Osteoblast (primary cell): ENCODE results near the gene SNAP23. TPM values are rescaled to one million over a fixed set of nuclear protein-coding genes. Genes with fewer than 3 reads are reported as not detected.

ENCODE experiments used
- DNase-seq: peaks from one replicate; pipeline ENCODE4 v3.0.0; 2011; ENCODE audit warnings: low spot score, mixed read lengths; ENCODE audit not compliant: insufficient read length; ENCODE audit errors: missing footprints
- H2AFZ ChIP-seq: 2 replicates; pipeline ENCODE4 v1.6.0; 2011; ENCODE audit warnings: mild to moderate bottlenecking, low read length
- H3K27ac ChIP-seq: 2 replicates; pipeline ENCODE4 v1.5.1; 2011; ENCODE audit warnings: mild to moderate bottlenecking, low read depth, low read length, moderate library complexity
- H3K27me3 ChIP-seq: 2 replicates; pipeline ENCODE4 v1.6.0; 2012; ENCODE audit warnings: mild to moderate bottlenecking, control low read depth, inconsistent platforms, low read length, moderate library complexity; ENCODE audit not compliant: insufficient read depth
- H3K36me3 ChIP-seq: 2 replicates; pipeline ENCODE4 v1.5.1; 2011; ENCODE audit warnings: mild to moderate bottlenecking, low read length, control low read depth, moderate library complexity; ENCODE audit not compliant: insufficient read depth
- H3K4me1 ChIP-seq: 2 replicates; pipeline ENCODE4 v1.5.1; 2011; ENCODE audit warnings: mild to moderate bottlenecking, low read length, control low read depth, moderate library complexity; ENCODE audit not compliant: insufficient read depth
- H3K4me2 ChIP-seq: 2 replicates; pipeline ENCODE4 v1.6.0; 2011; ENCODE audit warnings: mild to moderate bottlenecking, low read length; ENCODE audit not compliant: insufficient read depth
- H3K4me3 ChIP-seq: fragments of 200-600 bp; sonication (generic); 3 replicates; pipeline ENCODE4 v1.5.1; 2012; ENCODE audit warnings: mild to moderate bottlenecking, low read length, inconsistent platforms; ENCODE audit not compliant: insufficient read depth
- H3K79me2 ChIP-seq: 2 replicates; pipeline ENCODE4 v1.6.0; 2012; ENCODE audit warnings: mild to moderate bottlenecking, low read length, control low read depth, inconsistent platforms; ENCODE audit not compliant: insufficient read depth
- H3K9me3 ChIP-seq: 2 replicates; pipeline ENCODE4 v1.5.1; 2011; ENCODE audit warnings: low read depth, low read length, control low read depth
- H4K20me1 ChIP-seq: 2 replicates; pipeline ENCODE4 v1.6.0; 2012; ENCODE audit warnings: mild to moderate bottlenecking, low read length, control low read depth; ENCODE audit not compliant: insufficient read depth
- CTCF ChIP-seq: IDR thresholded peaks from 2 replicates; pipeline ENCODE4 v1.5.1; 2011; ENCODE audit warnings: mild to moderate bottlenecking, low read depth, low read length, moderate library complexity; ENCODE audit errors: extremely low read depth
- total RNA-seq: library from RNA; depleted of rRNA; stranded (reverse); fragments of >200 nt; gene quantifications from 2 replicates; pipeline ENCODE4 v1.2.3, GENCODE V29; 2012

Gene SNAP23
- total RNA-seq, 1 donor, result 81.4 TPM

DNA sequence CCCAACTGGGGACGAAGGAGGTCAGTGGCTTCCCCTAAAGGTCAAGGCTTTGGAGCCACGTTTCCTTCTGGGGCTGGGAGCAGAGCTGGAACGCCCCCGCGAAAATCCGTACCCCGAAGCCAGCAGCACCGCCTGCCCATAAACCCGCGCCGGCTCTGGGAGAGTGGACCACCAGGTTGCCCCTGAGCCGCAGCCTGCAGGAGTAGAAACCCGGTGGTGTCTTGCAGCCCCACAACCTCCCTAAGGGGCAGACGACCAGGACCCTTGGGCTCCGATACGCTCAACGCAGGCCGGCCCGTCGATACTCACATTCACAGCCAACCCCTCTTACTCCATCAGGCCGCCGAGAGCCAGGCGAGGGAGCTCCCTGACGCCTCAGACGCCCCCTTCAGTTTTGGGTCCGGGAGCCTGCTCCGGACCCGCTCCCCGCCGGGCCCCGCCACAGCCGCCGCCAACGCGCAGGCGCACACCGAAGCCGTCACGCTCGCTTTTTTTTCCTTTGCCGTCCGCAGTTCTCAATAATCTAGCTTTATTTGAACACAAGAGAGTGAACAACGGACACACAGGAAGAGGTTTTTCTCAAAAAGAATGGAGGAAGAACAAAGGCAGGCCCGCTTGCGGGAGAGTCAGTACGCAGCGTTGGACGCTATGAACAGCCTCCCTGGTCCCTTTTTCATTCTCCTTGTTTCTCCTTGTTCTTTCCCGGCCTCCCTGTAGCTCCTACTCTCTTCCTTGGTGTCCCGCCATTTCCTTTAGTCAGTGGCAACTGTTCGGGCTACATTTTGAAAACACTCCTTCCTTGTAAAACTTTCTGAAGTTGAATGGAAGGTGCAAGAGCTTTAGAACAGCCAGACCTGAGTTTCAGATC lies 4.5 kb upstream of the SNAP23 start, which contains the start of gene ZNF106:
TSS of gene ZNF106 (minus strand) at position 471 of the 868 bp plus-strand sequence. CDS start 18,852 bp downstream, outside the sequence.
- Histone ChIP-seq H3K79me2 (peaks cover 54% of the 10 kb centered on the region), H3K27ac (peak within 1 kb of the TSS; percentile 100)

GRCh38 chr15:42491539-42492225 lies 3.8 kb upstream of the SNAP23 start:
- peaks cover 54% of the 10 kb centered on the region for H3K79me2 ChIP-seq

More for the DNA sequence above, 4.5 kb upstream of the SNAP23 start, which contains the start of gene ZNF106:
- Histone ChIP-seq H3K9me3 (no peaks in the 10 kb centered on the region), H3K4me1 (peaks cover 12% of the 10 kb centered on the region), H2AFZ (peak within 1 kb of the TSS; percentile 97), H4K20me1 (peaks cover 11% of the 10 kb centered on the region), H3K4me3 (peak within 1 kb of the TSS; percentile 93), H3K4me2 (peak within 1 kb of the TSS; percentile 97), H3K27me3 (no peaks in the 10 kb centered on the region), H3K36me3 (no peaks in the 10 kb centered on the region)
- peak; percentile 96 for DNase-seq
- no peak for TF ChIP-seq CTCF

DNA sequence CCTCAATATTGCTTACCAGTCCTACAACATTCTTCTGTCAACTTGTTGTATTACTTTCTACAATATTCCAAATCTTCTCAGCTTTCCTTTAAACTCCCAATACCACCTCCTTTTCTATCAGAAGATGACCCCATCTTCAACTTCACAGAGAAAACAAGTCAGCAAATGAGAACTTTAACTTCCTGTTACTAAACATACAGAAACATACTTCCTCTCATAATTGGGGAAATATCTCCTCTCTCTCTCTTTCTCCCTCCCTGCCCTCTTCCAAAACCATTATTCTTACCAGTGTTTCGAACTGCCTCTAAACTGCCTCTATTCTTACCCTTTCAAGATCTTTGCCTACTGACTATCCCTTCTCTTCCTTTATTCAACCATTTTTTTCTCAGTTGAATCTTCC lies 1.8 kb upstream of the SNAP23 start:
- Histone ChIP-seq H3K79me2 (peaks cover 54% of the 10 kb centered on the region), H4K20me1 (no peaks in the 10 kb centered on the region), H3K36me3 (no peaks in the 10 kb centered on the region), H3K9me3 (no peaks in the 10 kb centered on the region), H3K27me3 (no peaks in the 10 kb centered on the region), H3K4me1 (peaks cover 18% of the 10 kb centered on the region), H3K4me2 (no peak overlapping the region), H3K27ac (no peak overlapping the region), H3K4me3 (no peak overlapping the region), H2AFZ (peak overlapping the region; percentile 59)
- DNase-seq, result no peak
- TF ChIP-seq CTCF, result no peak

More at GRCh38 chr15:42491539-42492225, 3.8 kb upstream of the SNAP23 start:
- Histone ChIP-seq H2AFZ (peak overlapping the region; percentile 97), H3K4me3 (peak overlapping the region; percentile 93), H3K4me1 (peaks cover 18% of the 10 kb centered on the region), H3K27me3 (no peaks in the 10 kb centered on the region), H3K4me2 (peak overlapping the region; percentile 97), H3K27ac (peak overlapping the region; percentile 100), H3K36me3 (no peaks in the 10 kb centered on the region), H4K20me1 (peaks cover 11% of the 10 kb centered on the region), H3K9me3 (no peaks in the 10 kb centered on the region)
- peak; percentile 71 for DNase-seq
- no peak for TF ChIP-seq CTCF

DNA sequence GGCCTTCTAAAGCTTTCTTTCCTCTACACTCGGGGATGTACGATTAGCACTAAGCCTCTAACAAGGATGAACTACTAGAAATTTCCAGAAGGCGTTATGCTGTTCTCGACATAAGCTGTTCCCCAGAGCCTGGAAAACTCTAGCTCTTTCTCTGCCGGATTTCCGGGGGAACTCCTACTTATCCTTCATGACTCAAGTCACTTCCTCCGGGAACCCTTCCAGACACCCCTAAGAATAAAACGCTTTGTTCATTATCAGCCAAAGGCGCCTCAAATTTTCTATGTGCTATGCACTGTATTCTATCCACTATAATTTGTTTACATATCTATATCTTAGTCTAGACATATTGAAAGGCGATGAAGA lies 455 bp upstream of the SNAP23 start:
- H3K4me1 ChIP-seq, result peaks cover 28% of the 10 kb centered on the region
- H3K4me2 ChIP-seq, result peak overlapping the region; percentile 96
- DNase-seq, result peak; percentile 94
- peak overlapping the region; percentile 78 for H2AFZ ChIP-seq
- TF ChIP-seq CTCF, result no peak
- H3K4me3 ChIP-seq, result peak overlapping the region; percentile 80
- no peaks in the 10 kb centered on the region for H3K27me3 ChIP-seq
- H3K27ac ChIP-seq, result peak overlapping the region; percentile 94
- H4K20me1 ChIP-seq, result no peaks in the 10 kb centered on the region
- no peaks in the 10 kb centered on the region for H3K36me3 ChIP-seq
- H3K79me2 ChIP-seq, result peaks cover 44% of the 10 kb centered on the region
- no peaks in the 10 kb centered on the region for H3K9me3 ChIP-seq
